ENCODE data around the gene SUCLG1.

The SUCLG1 gene

GRCh38 chr2:84454581-84454980 lies 4.5 kb downstream of the SUCLG1 start:
- no peak for TF ChIP-seq CTCF (IDR thresholded peaks at IDR 0.05)
- no peak for DNase-seq (ENCODE audit: low spot score)
- H3K27ac ChIP-seq, result no peak overlapping the region
- H3K4me3 ChIP-seq, result no peak overlapping the region

GRCh38 chr2:84452624-84453023 lies 6.5 kb downstream of the SUCLG1 start:
- Histone ChIP-seq H3K27ac (no peak overlapping the region), H3K4me3 (no peak overlapping the region)
- no peak for DNase-seq (ENCODE audit: low spot score)
- no peak for TF ChIP-seq CTCF (IDR thresholded peaks at IDR 0.05)

GRCh38 chr2:84451579-84451978 lies 7.5 kb downstream of the SUCLG1 start:
- no peak for DNase-seq (ENCODE audit: low spot score)
- TF ChIP-seq CTCF (IDR thresholded peaks at IDR 0.05), result no peak
- no peak overlapping the region for H3K4me3 ChIP-seq
- no peak overlapping the region for H3K27ac ChIP-seq

GRCh38 chr2:84450288-84451227 lies 8.5 kb downstream of the SUCLG1 start:
- Histone ChIP-seq H3K27ac (no peak overlapping the region), H3K4me3 (no peak overlapping the region)
- no peak for TF ChIP-seq CTCF (IDR thresholded peaks at IDR 0.05)
- no peak for DNase-seq (ENCODE audit: low spot score)

- DNase-seq (ENCODE audit: low spot score), result no peak
- no peak overlapping the region for H3K4me3 ChIP-seq
- no peak overlapping the region for H3K27ac ChIP-seq
- no peak for TF ChIP-seq CTCF (IDR thresholded peaks at IDR 0.05)
Measured at GRCh38 chr2:84449711-84450110, 9.4 kb downstream of the SUCLG1 start.

GRCh38 chr2:84449055-84449454 lies 10.0 kb downstream of the SUCLG1 start:
- Histone ChIP-seq H3K4me3 (no peak overlapping the region), H3K27ac (no peak overlapping the region)
- no peak for DNase-seq (ENCODE audit: low spot score)
- no peak for TF ChIP-seq CTCF (IDR thresholded peaks at IDR 0.05)

GRCh38 chr2:84443477-84443876 lies 15.6 kb downstream of the SUCLG1 start:
- Histone ChIP-seq H3K4me3 (no peak overlapping the region), H3K27ac (no peak overlapping the region)
- no peak for DNase-seq (ENCODE audit: low spot score)
- TF ChIP-seq CTCF (IDR thresholded peaks at IDR 0.05), result no peak
